Smooth muscle cell (in vitro differentiated cells): Measurements from ENCODE around the gene TRAPPC10. TPM values are rescaled to one million over a fixed set of nuclear protein-coding genes. Genes with fewer than 3 reads are reported as not detected.
"Not testable (repeated sequence)": the region's sequence is repeated elsewhere in the genome, so short reads cannot be mapped to it uniquely, and the experiment has no call there.

Source experiments
- DNase-seq: peaks from one replicate; lab custom pipeline; 2025; ENCODE audit not compliant: unreplicated experiment; lab: John Stamatoyannopoulos, UW
- H2AFZ ChIP-seq: fragments of 200-600 bp; sonication (generic); 2 replicates; pipeline ENCODE4 v1.6.0; 2016; ENCODE audit warnings: antibody characterized with exemption, low read depth, mild to moderate bottlenecking
- H3F3A ChIP-seq: fragments of 200-600 bp; sonication (generic); 2 replicates; pipeline ENCODE4 v1.6.0; 2017; ENCODE audit warnings: antibody characterized with exemption, low read depth
- H3K27ac ChIP-seq: fragments of 200-600 bp; sonication (generic); 2 replicates; pipeline ENCODE4 v1.5.1; 2016; ENCODE audit warnings: low read depth, mild to moderate bottlenecking
- H3K27me3 ChIP-seq: fragments of 200-600 bp; sonication (generic); 2 replicates; pipeline ENCODE4 v1.6.1; 2016; ENCODE audit warnings: low read depth, mild to moderate bottlenecking
- H3K36me3 ChIP-seq: fragments of 200-600 bp; sonication (generic); 2 replicates; pipeline ENCODE4 v1.5.1; 2016; ENCODE audit warnings: low read depth
- H3K4me1 ChIP-seq: fragments of 200-600 bp; sonication (generic); 2 replicates; pipeline ENCODE4 v1.5.1; 2016; ENCODE audit warnings: low read depth
- H3K4me2 ChIP-seq: fragments of 200-600 bp; sonication (generic); 2 replicates; pipeline ENCODE4 v1.6.0; 2016; ENCODE audit warnings: mild to moderate bottlenecking
- H3K4me3 ChIP-seq: fragments of 200-600 bp; sonication (generic); 2 replicates; pipeline ENCODE4 v1.5.1; 2016; ENCODE audit warnings: mild to moderate bottlenecking
- H3K79me2 ChIP-seq: fragments of 200-600 bp; sonication (generic); 2 replicates; pipeline ENCODE4 v1.6.0; 2016; ENCODE audit warnings: low read depth, mild to moderate bottlenecking
- H3K9ac ChIP-seq: fragments of 200-600 bp; sonication (generic); 2 replicates; pipeline ENCODE4 v1.6.0; 2016; ENCODE audit warnings: low read depth
- H3K9me3 ChIP-seq: fragments of 200-600 bp; sonication (generic); replicated peaks from 2 replicates; pipeline ENCODE4 v1.5.1; 2016; ENCODE audit warnings: low read depth
- H4K20me1 ChIP-seq: fragments of 200-600 bp; sonication (generic); 2 replicates; pipeline ENCODE4 v1.6.0; 2016; ENCODE audit warnings: low read depth
- CTCF ChIP-seq: fragments of 200-600 bp; sonication (generic); IDR thresholded peaks from 2 replicates; pipeline ENCODE4 v1.5.1; 2017; ENCODE audit warnings: borderline replicate concordance, mild to moderate bottlenecking, antibody characterized with exemption; ENCODE audit not compliant: insufficient read depth, poor library complexity, severe bottlenecking
- WGBS: methylation state at CpG from one replicate; pipeline ENCODE4 v1.1.7; 2016; ENCODE audit warnings: low lambda C conversion rate; 5-methylcytosine and 5-hydroxymethylcytosine counted together
- polyA plus RNA-seq: library from polyadenylated mRNA; unstranded; fragments of >200 nt; fragmentation: Nextera tagmentation; extraction: Ambion mirVana; gene quantifications from 2 replicates; pipeline ENCODE4 v1.2.1, GENCODE V29; 2016
- total RNA-seq: library from RNA; depleted of rRNA; stranded (reverse); fragments of >200 nt; gene quantifications from 2 replicates; pipeline ENCODE4 v1.2.3, GENCODE V29; 2014

TRAPPC10 gene
- total and polyA plus RNA-seq, 2 experiments from 2014 or later = 7.9 to 16.9 TPM

DNA sequence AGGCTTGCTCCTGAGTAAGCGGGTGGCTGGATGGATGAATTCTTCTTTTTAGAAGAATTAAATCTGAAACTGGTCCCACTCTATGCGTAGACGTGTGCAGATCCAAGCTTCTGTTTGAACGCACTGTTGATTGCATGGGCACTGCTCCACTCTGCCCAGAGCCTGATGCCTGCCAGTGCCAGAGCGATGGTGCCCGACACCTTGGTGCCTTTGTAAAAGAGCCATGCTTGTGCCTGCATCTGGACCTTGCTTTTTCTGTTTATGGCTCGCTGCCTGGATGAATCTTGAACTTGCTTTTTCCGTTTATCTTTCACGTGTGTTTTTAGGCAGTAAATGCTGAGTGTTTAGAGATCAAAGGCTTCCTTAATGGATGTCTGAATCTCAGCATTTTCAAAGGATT lies 80.1 kb downstream of the TRAPPC10 start:
- Histone ChIP-seq H3K36me3 (peaks cover 5% of the 10 kb centered on the region), H2AFZ (no peak overlapping the region), H3K27ac (no peak overlapping the region), H3K9ac (no peak overlapping the region), H3K4me2 (no peak overlapping the region), H3F3A (no peaks in the 10 kb centered on the region), H3K4me3 (no peak overlapping the region), H3K27me3 (no peaks in the 10 kb centered on the region), H3K79me2 (no peaks in the 10 kb centered on the region), H4K20me1 (peaks cover 4% of the 10 kb centered on the region), H3K9me3 (no peaks in the 10 kb centered on the region), H3K4me1 (no peaks in the 10 kb centered on the region)
- 73% methylated on average over 9 of the region's 9 CpGs for WGBS
- DNase-seq = no peak
- TF ChIP-seq CTCF = no peak

GRCh38 chr21:44093761-44094160 lies 81.7 kb downstream of the TRAPPC10 start:
- no peak overlapping the region for H3K27ac ChIP-seq
- no peak overlapping the region for H3K4me2 ChIP-seq
- H2AFZ ChIP-seq = no peak overlapping the region
- H3K79me2 ChIP-seq = no peaks in the 10 kb centered on the region
- no peaks in the 10 kb centered on the region for H3F3A ChIP-seq
- no peak for DNase-seq
- H3K36me3 ChIP-seq = peaks cover 5% of the 10 kb centered on the region
- H4K20me1 ChIP-seq = peaks cover 4% of the 10 kb centered on the region
- no peak overlapping the region for H3K4me3 ChIP-seq
- no peaks in the 10 kb centered on the region for H3K9me3 ChIP-seq
- no peaks in the 10 kb centered on the region for H3K4me1 ChIP-seq
- H3K9ac ChIP-seq = no peak overlapping the region
- no peaks in the 10 kb centered on the region for H3K27me3 ChIP-seq
- 95% methylated on average over 9 of the region's 9 CpGs for WGBS
- TF ChIP-seq CTCF = no peak

DNA sequence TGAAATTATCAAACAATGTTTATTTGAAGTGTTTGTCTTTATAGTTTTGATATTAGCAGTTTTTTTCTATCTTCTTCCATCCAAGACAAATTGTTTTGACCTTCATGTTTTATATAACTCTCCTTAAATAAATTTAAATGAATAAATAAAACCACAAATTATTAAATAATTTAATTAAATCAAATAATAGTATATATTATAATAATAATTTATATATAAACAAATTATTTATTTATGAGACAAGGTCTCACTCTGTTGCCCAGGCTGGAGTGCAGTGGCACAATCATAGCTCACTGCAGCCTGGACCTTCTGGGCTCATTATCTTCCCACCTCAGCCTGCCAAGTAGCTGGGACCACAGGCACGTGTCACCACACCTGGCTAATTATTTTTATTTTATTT lies 82.7 kb downstream of the TRAPPC10 start:
- Histone ChIP-seq H3K4me2 (no peak overlapping the region), H3K9me3 (no peaks in the 10 kb centered on the region), H3K4me3 (no peak overlapping the region), H3K4me1 (no peaks in the 10 kb centered on the region), H3K79me2 (no peaks in the 10 kb centered on the region), H2AFZ (no peak overlapping the region), H3K27ac (no peak overlapping the region), H3K27me3 (no peaks in the 10 kb centered on the region), H3K9ac (no peak overlapping the region), H3F3A (no peaks in the 10 kb centered on the region), H3K36me3 (peaks cover 5% of the 10 kb centered on the region), H4K20me1 (peaks cover 4% of the 10 kb centered on the region)
- 100% methylated on average over 1 of the region's 1 CpG for WGBS
- no peak for TF ChIP-seq CTCF
- no peak for DNase-seq

GRCh38 chr21:44098507-44098906 lies 86.4 kb downstream of the TRAPPC10 start:
- H3K27ac ChIP-seq, H3K4me3 ChIP-seq, DNase-seq, H3F3A ChIP-seq, H3K79me2 ChIP-seq, H3K4me1 ChIP-seq, H3K9me3 ChIP-seq, H3K36me3 ChIP-seq, H2AFZ ChIP-seq, H3K9ac ChIP-seq, H3K27me3 ChIP-seq, H3K4me2 ChIP-seq, H4K20me1 ChIP-seq: not testable (repeated sequence)
- WGBS = no CpG with 5 or more reads among the region's 6 CpGs

- not testable (repeated sequence) for H3F3A ChIP-seq, H3K27me3 ChIP-seq, H4K20me1 ChIP-seq, H3K79me2 ChIP-seq, H3K27ac ChIP-seq, DNase-seq, H3K9ac ChIP-seq, H2AFZ ChIP-seq, H3K4me2 ChIP-seq, H3K9me3 ChIP-seq, H3K4me3 ChIP-seq, H3K36me3 ChIP-seq, H3K4me1 ChIP-seq
- WGBS = no CpG with 5 or more reads among the region's 13 CpGs
Observed at GRCh38 chr21:44098964-44099363, 86.9 kb downstream of the TRAPPC10 start.

DNA sequence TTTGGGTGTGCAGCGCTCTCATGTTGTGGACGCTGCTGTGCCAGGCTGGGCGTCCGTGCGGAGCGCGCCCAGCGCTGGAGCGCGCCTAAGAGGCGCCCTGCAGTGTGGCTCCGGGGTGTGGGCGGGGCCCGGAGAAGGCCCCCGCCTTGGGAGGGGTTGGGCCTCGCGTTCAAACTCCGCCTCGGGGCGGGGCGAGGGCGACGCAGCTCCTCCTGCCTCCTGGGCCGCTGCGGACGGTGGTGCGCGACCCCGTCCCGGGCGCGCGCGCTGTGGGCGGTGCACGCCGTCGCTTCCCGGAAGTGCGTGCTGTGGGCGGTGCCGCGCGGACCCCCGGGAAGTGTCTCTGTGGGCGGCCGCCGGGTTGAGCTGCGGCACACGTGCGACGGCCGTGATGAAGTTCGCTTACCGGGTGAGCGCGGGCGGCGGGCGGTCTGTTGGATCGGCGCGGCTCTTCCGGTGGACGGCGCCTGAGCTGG lies 95.0 kb downstream of the TRAPPC10 start, which contains the start of gene PWP2:
TSS of gene PWP2 (plus strand) at position 374 of the 476 bp plus-strand sequence. CDS start at position 392, 18 bp downstream.
- not testable (repeated sequence) for H3K27ac ChIP-seq, H3K36me3 ChIP-seq, H3K9me3 ChIP-seq, H3K79me2 ChIP-seq, H3K9ac ChIP-seq, H3F3A ChIP-seq, H3K4me1 ChIP-seq, H3K4me2 ChIP-seq, DNase-seq, H4K20me1 ChIP-seq, H3K27me3 ChIP-seq, H3K4me3 ChIP-seq, H2AFZ ChIP-seq
- no CpG with 5 or more reads among the region's 66 CpGs for WGBS

DNA sequence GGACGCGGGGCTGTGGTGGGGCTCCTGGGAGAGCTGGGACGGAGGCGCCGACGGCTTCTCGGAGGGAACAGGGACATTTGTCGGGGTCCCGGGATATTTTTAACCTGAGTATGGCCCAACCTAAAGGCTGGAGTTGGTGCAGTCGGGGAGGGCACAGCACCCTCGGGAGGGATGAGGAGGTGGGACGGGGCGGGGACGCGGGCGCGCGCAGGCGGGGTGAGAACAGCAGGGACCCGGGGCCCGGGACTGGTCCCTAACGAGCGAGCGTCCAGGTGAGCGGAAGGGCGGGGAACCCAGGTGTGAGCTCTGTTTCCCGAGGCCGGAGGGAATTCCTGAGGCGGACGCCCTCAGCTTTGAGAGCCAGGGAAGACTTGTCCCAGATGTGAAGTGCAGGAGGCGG lies 95.5 kb downstream of the TRAPPC10 start:
- DNase-seq, H3F3A ChIP-seq, H3K9ac ChIP-seq, H3K4me2 ChIP-seq, H2AFZ ChIP-seq, H3K4me3 ChIP-seq, H3K9me3 ChIP-seq, H3K36me3 ChIP-seq, H3K79me2 ChIP-seq, H3K27me3 ChIP-seq, H3K4me1 ChIP-seq, H4K20me1 ChIP-seq, H3K27ac ChIP-seq: not testable (repeated sequence)
- WGBS = no CpG with 5 or more reads among the region's 31 CpGs
